H1 (cell line): ENCODE measurements around the gene TK2. TPM values are rescaled to one million over a fixed set of nuclear protein-coding genes. Genes with fewer than 3 reads are reported as not detected.

ENCODE experiments used
- ATF3 ChIP-seq: IDR thresholded peaks from 2 replicates; pipeline ENCODE4 v1.6.1; 2011; ENCODE audit warnings: low read depth, mild to moderate bottlenecking, low read length; ENCODE audit not compliant: insufficient read depth
- BCL11A ChIP-seq, 2 experiments: IDR thresholded peaks; one replicate each; pipeline ENCODE4 v1.6.1; 2011; ENCODE audit warnings: low read depth in 2 of 2, low read length in 2 of 2, mild to moderate bottlenecking in 2 of 2
- CBX8 ChIP-seq: fragments of 300-800, 300-1000 bp; sonication (generic); IDR thresholded peaks from 2 replicates; pipeline ENCODE4 v1.7.1; 2016; ENCODE audit warnings: low read depth, low read length, borderline replicate concordance
- JUND ChIP-seq: IDR thresholded peaks from 2 replicates; pipeline ENCODE4 v1.6.1; 2011; ENCODE audit warnings: mild to moderate bottlenecking, improper control_type of control experiment, low read length
- RNF2 ChIP-seq: fragments of 200-900, 300-1000 bp; sonication (generic); IDR thresholded peaks from 2 replicates; pipeline ENCODE4 v1.7.1; 2016; ENCODE audit warnings: borderline replicate concordance, low read depth, mild to moderate bottlenecking, antibody characterized with exemption, low read length; ENCODE audit not compliant: poor library complexity, severe bottlenecking; ENCODE audit errors: missing control alignments
- RXRA ChIP-seq: IDR thresholded peaks from 2 replicates; pipeline ENCODE4 v1.6.1; 2011; ENCODE audit warnings: low read depth, mild to moderate bottlenecking, low read length, moderate library complexity; ENCODE audit not compliant: insufficient read depth
- SAP30 ChIP-seq: fragments of 300-600 bp; sonication (generic); IDR thresholded peaks from 2 replicates; pipeline ENCODE4 v1.7.1; 2012; ENCODE audit warnings: low read length, moderate library complexity, mild to moderate bottlenecking, inconsistent platforms; ENCODE audit not compliant: insufficient read depth, insufficient replicate concordance
- polyA plus RNA-seq, 7 experiments: library from polyadenylated mRNA; depleted of rRNA in 3 of 7; stranded (reverse) in 5 of 7; unstranded in 2 of 7; fragments of >200 nt in 5 of 7; fragments of 200-250 nt in 2 of 7; gene quantifications; 1 replicate in 5 of 7; 2 replicates in 1 of 7; 4 replicates in 1 of 7; pipeline versions ENCODE4 v1.2.1 to v1.2.3, GENCODE V29; 2011 to 2013; ENCODE audit warnings: missing spikeins in 2 of 7, mixed read lengths in 2 of 7
- total RNA-seq: library from RNA; stranded (reverse); fragmentation: NEBNext Ultra II Directional; extraction: Animal tissue kit (Norgen Biotek cat#: 25700); gene quantifications from 2 replicates; pipeline ENCODE4 v1.2.1, GENCODE V29; 2021

Gene TK2
- total and polyA plus RNA-seq, 2 of the 8 experiments (the other 6 are each of a cell fraction or from before 2014, with no cell fraction given), result 2.7 to 3.6 TPM

- TF ChIP-seq RNF2, result no peak
- TF ChIP-seq RXRA, result no peak
- TF ChIP-seq ATF3, result no peak
- no peak for TF ChIP-seq CBX8
- no peak for TF ChIP-seq BCL11A (IDR thresholded peaks at IDR 0.05; ENCODE audit: low read depth in 2 of 2, low read length in 2 of 2)
- no peak for TF ChIP-seq JUND
- no peak for TF ChIP-seq SAP30
These were observed 30.2 kb downstream of the TK2 start (continued) for GRCh38 chr16:66519482-66520373.
